ENCODE results near the gene LGALS1. TPM values are rescaled to one million over a fixed set of nuclear protein-coding genes. Genes with fewer than 3 reads are reported as not detected.
A peak's percentile ranks its signal among the peaks of the same experiment; 100 is the strongest.

Gene LGALS1
- total RNA-seq = 3,707 and 5,728 TPM in 2 replicates

DNA sequence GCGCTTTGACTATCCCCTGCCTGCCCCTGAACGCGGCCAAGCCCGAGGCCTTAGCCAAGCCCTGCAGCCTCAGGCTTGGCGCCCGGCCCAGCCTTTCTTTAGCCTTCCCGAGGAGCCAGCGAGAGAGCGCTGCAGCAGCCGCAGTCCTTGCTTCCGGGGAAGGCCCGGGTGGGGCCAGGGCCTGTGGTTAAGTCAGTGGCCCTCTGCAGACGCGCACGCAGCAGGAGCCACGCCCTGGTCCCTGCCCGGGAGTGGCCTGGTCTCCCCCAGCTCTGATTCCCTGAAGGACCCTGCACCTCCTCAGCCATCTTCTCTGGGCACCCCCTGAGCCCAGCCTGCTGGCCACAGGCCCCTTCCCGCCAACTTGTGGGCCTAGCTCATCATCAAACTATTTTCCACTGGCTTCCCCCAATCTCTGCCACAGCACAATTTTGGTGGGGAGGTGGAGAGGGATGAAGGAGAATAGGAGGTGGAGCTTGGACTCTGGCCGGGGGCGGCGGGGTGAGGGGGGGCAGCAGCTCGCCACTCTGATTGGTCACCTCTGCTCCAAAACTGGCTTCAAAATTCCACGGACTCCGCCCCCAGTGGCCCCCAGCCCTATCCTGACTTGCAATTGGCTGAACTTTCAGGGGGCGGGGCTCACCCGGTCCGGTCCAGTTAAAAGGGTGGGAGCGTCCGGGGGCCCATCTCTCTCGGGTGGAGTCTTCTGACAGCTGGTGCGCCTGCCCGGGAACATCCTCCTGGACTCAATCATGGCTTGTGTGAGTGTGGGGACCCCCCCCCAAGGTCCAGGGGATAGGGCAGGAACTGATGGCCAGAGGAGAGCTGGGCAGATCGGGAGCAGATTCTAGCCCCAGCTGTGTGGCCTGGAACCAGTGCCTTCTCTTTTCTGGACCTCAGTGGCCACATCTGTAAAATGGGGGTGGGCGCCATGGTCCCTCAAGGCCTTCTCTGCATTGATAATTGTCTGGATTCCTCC is at the start of gene LGALS1:
TSS of gene LGALS1 (plus strand) at position 686 of the 979 bp plus-strand sequence. CDS start at position 753, 67 bp downstream.
- peak within 1 kb of the TSS; percentile 88 for H3K4me3 ChIP-seq (ENCODE audit: low read depth, low read length)
- DNase-seq (ENCODE audit: low read depth) = peak; percentile 99
- TF ChIP-seq, protein P1, sequence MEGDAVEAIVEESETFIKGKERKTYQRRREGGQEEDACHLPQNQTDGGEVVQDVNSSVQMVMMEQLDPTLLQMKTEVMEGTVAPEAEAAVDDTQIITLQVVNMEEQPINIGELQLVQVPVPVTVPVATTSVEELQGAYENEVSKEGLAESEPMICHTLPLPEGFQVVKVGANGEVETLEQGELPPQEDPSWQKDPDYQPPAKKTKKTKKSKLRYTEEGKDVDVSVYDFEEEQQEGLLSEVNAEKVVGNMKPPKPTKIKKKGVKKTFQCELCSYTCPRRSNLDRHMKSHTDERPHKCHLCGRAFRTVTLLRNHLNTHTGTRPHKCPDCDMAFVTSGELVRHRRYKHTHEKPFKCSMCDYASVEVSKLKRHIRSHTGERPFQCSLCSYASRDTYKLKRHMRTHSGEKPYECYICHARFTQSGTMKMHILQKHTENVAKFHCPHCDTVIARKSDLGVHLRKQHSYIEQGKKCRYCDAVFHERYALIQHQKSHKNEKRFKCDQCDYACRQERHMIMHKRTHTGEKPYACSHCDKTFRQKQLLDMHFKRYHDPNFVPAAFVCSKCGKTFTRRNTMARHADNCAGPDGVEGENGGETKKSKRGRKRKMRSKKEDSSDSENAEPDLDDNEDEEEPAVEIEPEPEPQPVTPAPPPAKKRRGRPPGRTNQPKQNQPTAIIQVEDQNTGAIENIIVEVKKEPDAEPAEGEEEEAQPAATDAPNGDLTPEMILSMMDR (IDR thresholded peaks at IDR 0.05; ENCODE audit: insufficient read depth, low read depth, low read length) = peak; percentile 19

DNA sequence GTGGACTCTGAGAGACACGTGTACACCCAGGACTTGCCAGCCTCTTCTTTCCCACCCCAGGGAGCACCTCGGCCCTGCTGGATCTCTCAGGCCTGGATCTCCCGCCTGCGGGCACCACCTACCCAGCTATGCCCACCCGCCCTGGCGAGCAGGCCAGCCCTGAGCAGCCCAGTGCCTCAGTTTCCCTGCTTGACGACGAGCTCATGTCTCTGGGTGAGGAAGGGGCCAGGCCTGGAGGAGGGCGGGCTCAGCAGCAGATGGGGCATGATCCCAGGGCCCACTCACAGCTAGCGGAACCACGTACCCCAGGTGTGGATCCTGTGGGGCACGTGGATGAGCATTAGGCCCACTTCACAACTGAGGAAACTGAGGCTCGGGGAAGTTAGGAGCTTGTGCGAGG is 49.7 kb upstream of the LGALS1 start:
- no peak overlapping the region for H3K4me3 ChIP-seq (ENCODE audit: low read depth, low read length)
- TF ChIP-seq, protein P1 (IDR thresholded peaks at IDR 0.05; ENCODE audit: insufficient read depth, low read depth, low read length) = no peak
- no peak for DNase-seq (ENCODE audit: low read depth)

DNA sequence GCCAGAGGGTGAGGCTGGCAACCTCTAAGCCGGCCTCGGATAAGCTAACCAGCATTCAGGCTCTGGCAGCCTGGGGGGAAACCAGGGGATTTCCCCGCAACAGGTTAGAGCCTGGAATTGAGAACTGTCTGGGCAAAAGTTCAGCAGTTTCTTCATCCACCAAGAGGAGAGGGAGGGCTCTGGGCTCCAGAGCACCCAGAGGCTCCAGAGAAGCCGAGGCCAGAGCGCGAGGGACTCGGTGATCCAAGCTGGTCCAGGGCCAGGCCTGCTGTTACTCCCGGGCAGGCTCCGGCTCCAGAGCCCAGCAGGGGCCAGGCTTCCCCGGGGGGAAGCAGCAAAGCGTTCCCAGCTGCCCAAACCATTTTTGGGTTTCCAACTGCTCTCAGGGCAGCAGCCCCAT is 49.3 kb upstream of the LGALS1 start:
- DNase-seq (ENCODE audit: low read depth) = peak; percentile 54
- H3K4me3 ChIP-seq (ENCODE audit: low read depth, low read length) = no peak overlapping the region
- TF ChIP-seq, protein P1 (IDR thresholded peaks at IDR 0.05; ENCODE audit: insufficient read depth, low read depth, low read length) = no peak

DNA sequence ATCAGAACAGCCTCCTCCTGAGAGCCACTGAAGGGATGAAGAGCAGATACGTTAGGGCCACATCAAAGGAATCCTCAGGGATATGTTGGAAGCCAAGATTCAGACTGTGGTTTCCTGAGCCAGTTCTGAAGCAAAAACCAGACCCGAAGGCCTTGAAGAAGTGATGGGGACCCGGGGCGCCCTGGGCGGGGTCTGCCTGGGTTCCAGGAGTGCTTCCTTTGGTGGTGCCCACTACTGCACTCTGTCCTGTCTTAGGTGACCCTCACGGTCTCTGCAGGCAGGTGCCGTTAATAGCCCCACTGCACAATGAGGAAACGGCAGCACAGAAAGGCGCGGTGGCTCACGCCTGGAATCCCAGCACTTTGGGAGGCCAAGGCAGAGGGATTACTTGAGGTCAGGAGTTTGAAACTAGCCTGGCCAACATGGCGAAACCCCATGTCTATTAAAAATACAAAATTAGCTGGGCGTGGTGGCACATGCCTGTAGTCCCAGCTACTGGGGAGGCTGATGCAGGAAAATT is 48.8 kb upstream of the LGALS1 start:
- DNase-seq (ENCODE audit: low read depth) = no peak
- TF ChIP-seq, protein P1 (IDR thresholded peaks at IDR 0.05; ENCODE audit: insufficient read depth, low read depth, low read length) = no peak
- H3K4me3 ChIP-seq (ENCODE audit: low read depth, low read length) = no peak overlapping the region

DNA sequence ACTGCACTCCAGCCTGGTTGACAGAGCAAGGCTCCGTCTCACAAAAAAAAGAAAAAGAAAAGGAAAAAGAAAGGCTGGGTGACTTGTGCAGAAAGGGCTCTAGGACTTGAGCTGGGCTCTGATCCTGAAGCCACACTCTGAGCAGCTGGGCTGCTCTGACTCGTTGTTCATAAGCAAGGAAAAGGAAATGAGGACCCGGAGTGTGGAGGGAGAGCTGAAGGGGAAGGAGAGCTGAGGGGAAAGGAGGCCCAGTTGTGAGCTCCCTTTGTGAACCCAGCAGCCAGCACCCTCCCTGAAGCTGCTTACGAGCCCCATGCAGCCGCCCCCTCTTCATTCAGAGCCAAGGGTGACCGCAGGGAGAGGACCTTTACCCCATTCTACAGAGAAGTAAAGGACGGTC is 48.3 kb upstream of the LGALS1 start:
- TF ChIP-seq, protein P1 (IDR thresholded peaks at IDR 0.05; ENCODE audit: insufficient read depth, low read depth, low read length) = no peak
- no peak overlapping the region for H3K4me3 ChIP-seq (ENCODE audit: low read depth, low read length)
- DNase-seq (ENCODE audit: low read depth) = no peak

DNA sequence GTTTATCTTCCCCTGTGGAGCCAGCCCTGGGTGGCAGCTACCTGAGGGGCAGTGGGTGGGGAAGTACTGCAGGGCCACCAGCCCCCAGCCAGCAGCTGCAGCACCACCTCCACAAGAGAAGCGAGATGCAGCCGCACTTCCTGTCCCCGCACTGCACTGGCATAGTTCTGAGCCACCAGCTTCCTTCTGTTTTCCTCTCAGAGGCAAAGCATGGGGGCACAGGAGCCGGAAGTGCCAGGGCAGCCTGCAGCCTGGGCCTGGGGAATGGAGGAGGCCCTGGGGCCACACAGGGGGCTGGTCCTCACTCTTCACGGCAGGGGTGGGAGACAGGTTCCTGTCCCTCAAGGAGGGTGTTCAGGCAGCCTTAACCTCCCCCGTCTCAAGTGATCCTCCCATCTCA is 47.9 kb upstream of the LGALS1 start:
- TF ChIP-seq, protein P1 (IDR thresholded peaks at IDR 0.05; ENCODE audit: insufficient read depth, low read depth, low read length) = no peak
- H3K4me3 ChIP-seq (ENCODE audit: low read depth, low read length) = no peak overlapping the region
- no peak for DNase-seq (ENCODE audit: low read depth)

All from fibroblast of villous mesenchyme (primary cell).